Naive thymus-derived CD8-positive, alpha-beta T cell (primary cell): ENCODE measurements around the gene BLVRB. TPM values are rescaled to one million over a fixed set of nuclear protein-coding genes. Genes with fewer than 3 reads are reported as not detected.

Source experiments
- ATAC-seq, 2 donors: fragments of 150-1000 bp; cut with Tn5 transposase in 1 of 2; sonication (Bioruptor Pico), chemical (Tn5 transposase) in 1 of 2; 1 replicate in 1 of 2; 2 replicates in 1 of 2; pipeline ENCODE4 v1.10.0; 2021; ENCODE audit warnings: mild to moderate bottlenecking in 2 of 2, moderate library complexity in 2 of 2
- POLR2A ChIA-PET: fragments of 350-600 bp; sonication (Branson Sonifier 250); formaldehyde crosslinking; loops from one replicate; lab custom pipeline; 2021; ENCODE audit warnings: antibody characterized with exemption; lab: Charles Lee
- DNase-seq, 10 donors: peaks; one replicate each; pipeline versions ENCODE4 v3.0.0 to v3.0.0-alpha.2; 2020 to 2022
- H3K27ac Mint-ChIP-seq, 10 donors: one replicate each; pipeline ENCODE4 v1.8.0; 2020 to 2022; ENCODE audit warnings: mild to moderate bottlenecking in 10 of 10, mixed read lengths in 10 of 10, moderate library complexity in 4 of 10, inconsistent platforms in 1 of 10
- H3K27me3 Mint-ChIP-seq, 5 donors: one replicate each; pipeline ENCODE4 v1.8.0; 2021 to 2022; ENCODE audit warnings: mixed read lengths in 5 of 5
- H3K36me3 Mint-ChIP-seq, 3 donors: one replicate each; pipeline ENCODE4 v1.8.0; 2020 to 2022; ENCODE audit warnings: mixed read lengths in 3 of 3, mild to moderate bottlenecking in 2 of 3, inconsistent platforms in 1 of 3
- H3K4me1 Mint-ChIP-seq, 4 donors: one replicate each; pipeline ENCODE4 v1.8.0; 2021 to 2022; ENCODE audit warnings: mixed read lengths in 4 of 4
- H3K4me3 Mint-ChIP-seq, 10 donors: one replicate each; pipeline ENCODE4 v1.8.0; 2020 to 2022; ENCODE audit warnings: mild to moderate bottlenecking in 10 of 10, mixed read lengths in 10 of 10, moderate library complexity in 6 of 10, inconsistent platforms in 1 of 10
- H3K9me3 Mint-ChIP-seq, 9 donors: one replicate each; pipeline ENCODE4 v1.8.0; 2020 to 2022; ENCODE audit warnings: mixed read lengths in 9 of 9, mild to moderate bottlenecking in 3 of 9, inconsistent platforms in 1 of 9, moderate library complexity in 1 of 9
- polyA plus RNA-seq, 3 donors: library from polyadenylated mRNA; unstranded; fragments of 300-500 nt; fragmentation: Illumina TruSeq; gene quantifications; one replicate each; pipeline ENCODE4 v1.2.3, GENCODE V29; 2021
- total RNA-seq, 8 experiments: library from RNA in 2 of 8; stranded (reverse) in 2 of 8; gene quantifications; one replicate each; pipeline ENCODE4 v1.2.3 and lab custom pipeline; 2021 to 2026

The BLVRB gene
- total and polyA plus RNA-seq, 5 experiments from 2014 or later: 11.8 to 27.8 (median 17.3) TPM

DNA sequence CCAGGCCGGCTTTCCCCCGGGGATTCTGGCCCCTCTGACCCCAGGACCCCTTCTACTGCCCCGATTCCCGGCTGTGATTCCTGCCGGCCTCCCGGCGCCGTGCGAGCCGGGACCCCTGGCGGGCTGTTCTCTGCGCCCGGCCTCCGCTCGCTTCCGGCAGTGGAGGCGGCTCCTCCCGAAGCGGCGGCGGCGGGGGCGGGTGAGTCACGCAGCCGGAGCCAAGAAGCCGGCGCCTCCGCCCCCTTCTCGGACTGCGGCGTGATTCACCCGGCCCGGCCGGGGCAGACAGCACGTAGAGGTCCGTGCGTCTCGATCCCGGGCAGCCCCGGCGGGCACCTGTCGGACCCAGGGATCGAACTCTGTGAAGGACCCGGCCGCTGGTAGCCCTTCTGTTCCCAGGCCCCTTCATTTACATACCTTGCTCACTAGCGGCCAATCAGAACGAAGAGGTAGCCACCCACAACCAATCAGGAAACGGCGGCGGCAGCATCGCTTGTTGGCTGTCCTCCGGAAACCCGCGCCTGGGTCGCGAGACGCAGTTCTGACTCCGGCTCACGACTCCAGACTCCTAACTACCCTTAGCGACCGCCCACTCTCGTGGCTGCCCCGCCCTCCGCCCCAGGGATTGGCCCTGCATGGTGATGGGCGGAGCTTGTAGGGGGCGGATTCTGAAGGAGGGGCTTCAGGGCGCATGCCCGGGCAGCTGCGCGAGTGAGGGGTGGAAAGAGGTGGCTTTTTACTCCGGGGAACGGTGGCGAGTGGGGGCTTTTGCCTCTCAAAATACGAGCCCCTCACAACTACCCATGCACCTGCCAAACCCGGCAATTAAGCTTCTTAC, 39.9 kb downstream of the BLVRB start, which contains the start of gene SERTAD1:
TSS of gene SERTAD1 (minus strand) at position 543 of the 838 bp plus-strand sequence. CDS start 2,446 bp downstream, outside the sequence.
- peak within 1 kb of the TSS; percentile 91 to 100 (median 98) for H3K27ac Mint-ChIP-seq
- POLR2A ChIA-PET: interaction anchor here (0.6 to 5.5 kb wide), 18 partner anchors 7 to 972 kb away, joined by 3 to 73 read pairs (median 5); partner anchors contain the start of genes AKT2, BLVRB, C19orf47 and HNRNPUL1

DNA sequence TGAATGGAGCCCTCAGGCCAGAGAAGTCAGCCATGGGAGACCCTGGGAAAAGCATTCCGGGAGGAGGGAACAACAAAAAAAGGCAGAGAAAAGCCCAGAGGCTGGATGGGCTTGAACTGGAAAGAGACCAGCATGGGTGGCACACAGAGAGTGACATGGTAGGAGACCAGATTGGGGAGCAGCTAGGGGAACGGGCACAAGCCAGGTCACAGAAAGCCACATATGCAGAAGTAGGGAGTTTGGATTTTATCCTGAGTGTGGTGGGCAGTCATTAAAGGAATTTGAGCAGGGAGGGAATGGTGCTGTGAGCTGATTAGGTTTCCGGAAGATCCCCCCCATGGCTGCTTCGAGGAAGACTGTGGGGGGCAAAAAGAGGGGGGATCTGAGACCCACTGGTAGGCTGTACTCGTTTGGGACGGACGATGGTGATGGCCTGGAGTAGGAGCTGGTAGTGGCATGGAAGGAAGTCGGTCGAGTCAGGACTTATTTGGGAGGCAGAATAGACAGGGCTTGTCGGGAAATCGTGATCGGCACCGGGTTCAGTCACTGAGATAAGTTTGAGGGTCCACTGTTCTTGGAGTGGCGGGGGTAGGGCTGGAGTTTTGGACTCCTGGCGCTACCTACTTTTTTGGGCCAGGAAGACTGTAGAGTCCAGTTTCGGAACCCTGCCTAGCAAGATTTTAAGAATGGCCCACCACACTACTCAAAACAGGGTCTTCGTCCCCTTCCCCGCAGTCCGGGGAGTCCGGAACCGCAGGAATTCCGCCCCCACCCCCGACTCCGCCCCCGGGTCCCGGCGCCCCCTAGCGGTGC, 40.7 kb downstream of the BLVRB start:
- ATAC-seq: no peak
- no peaks in the 10 kb centered on the region for H3K9me3 Mint-ChIP-seq
- peak in 1 of 10 donors; percentile 12 for DNase-seq
- peak overlapping the region; percentile 91 to 100 (median 98) for H3K27ac Mint-ChIP-seq
- peaks cover 0 to 2% (median 0%) of the 10 kb centered on the region in 5 donors for H3K27me3 Mint-ChIP-seq
- POLR2A ChIA-PET: interaction anchor here (1.4 to 5.5 kb wide), 7 partner anchors 8 to 838 kb away, joined by 3 to 73 read pairs (median 8); partner anchors contain the start of genes BLVRB, SERTAD3 and SPTBN4
- peaks cover 0 to 6% (median 0%) of the 10 kb centered on the region in 3 donors for H3K36me3 Mint-ChIP-seq
- peak overlapping the region; percentile 86 to 98 (median 94) for H3K4me3 Mint-ChIP-seq
- peaks cover 8 to 35% (median 23%) of the 10 kb centered on the region in 4 donors for H3K4me1 Mint-ChIP-seq

More for the DNA sequence above, 39.9 kb downstream of the BLVRB start, which contains the start of gene SERTAD1:
- peaks cover 0 to 6% (median 0%) of the 10 kb centered on the region in 3 donors for H3K36me3 Mint-ChIP-seq
- peaks cover 0 to 2% (median 0%) of the 10 kb centered on the region in 5 donors for H3K27me3 Mint-ChIP-seq
- peaks cover 8 to 33% (median 22%) of the 10 kb centered on the region in 4 donors for H3K4me1 Mint-ChIP-seq
- DNase-seq (peak; percentile 98 to 100 (median 100)), ATAC-seq (peak; percentile 87 to 92)
- peak within 1 kb of the TSS; percentile 86 to 98 (median 94) for H3K4me3 Mint-ChIP-seq
- no peaks in the 10 kb centered on the region for H3K9me3 Mint-ChIP-seq

DNA sequence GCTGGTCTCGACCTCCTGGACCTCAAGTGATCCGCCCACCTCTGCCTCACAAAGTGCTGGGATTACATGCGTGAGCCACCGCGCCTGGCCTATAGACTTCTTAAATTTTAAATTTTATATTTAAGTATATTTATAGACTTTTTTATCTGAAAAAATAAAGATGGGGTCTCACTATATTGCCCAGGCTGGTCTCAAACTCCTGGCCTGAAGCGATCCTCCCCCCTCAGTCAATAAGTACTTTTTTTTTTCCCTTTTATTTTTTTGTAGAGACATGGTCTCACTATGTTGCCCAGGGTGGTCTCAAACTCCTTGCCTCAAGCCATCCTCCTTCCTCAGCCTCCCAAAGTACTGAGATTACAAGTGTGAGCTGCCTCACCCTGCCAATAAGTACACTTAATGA, 41.6 kb downstream of the BLVRB start:
- peaks cover 0 to 2% (median 0%) of the 10 kb centered on the region in 5 donors for H3K27me3 Mint-ChIP-seq
- H3K4me3 Mint-ChIP-seq: peak overlapping the region in 8 of 10 donors; percentile 18 to 97 (median 68)
- DNase-seq (no peak), ATAC-seq (no peak)
- no peaks in the 10 kb centered on the region for H3K9me3 Mint-ChIP-seq
- H3K27ac Mint-ChIP-seq: peak overlapping the region; percentile 73 to 100 (median 86)
- POLR2A ChIA-PET: interaction anchor here (1.4 to 5.5 kb wide), 6 partner anchors 9 to 839 kb away, joined by 3 to 73 read pairs (median 8); partner anchors contain the start of genes BLVRB, SERTAD3 and SPTBN4
- H3K4me1 Mint-ChIP-seq: peaks cover 9 to 38% (median 26%) of the 10 kb centered on the region in 4 donors
- peaks cover 0 to 6% (median 0%) of the 10 kb centered on the region in 3 donors for H3K36me3 Mint-ChIP-seq

DNA sequence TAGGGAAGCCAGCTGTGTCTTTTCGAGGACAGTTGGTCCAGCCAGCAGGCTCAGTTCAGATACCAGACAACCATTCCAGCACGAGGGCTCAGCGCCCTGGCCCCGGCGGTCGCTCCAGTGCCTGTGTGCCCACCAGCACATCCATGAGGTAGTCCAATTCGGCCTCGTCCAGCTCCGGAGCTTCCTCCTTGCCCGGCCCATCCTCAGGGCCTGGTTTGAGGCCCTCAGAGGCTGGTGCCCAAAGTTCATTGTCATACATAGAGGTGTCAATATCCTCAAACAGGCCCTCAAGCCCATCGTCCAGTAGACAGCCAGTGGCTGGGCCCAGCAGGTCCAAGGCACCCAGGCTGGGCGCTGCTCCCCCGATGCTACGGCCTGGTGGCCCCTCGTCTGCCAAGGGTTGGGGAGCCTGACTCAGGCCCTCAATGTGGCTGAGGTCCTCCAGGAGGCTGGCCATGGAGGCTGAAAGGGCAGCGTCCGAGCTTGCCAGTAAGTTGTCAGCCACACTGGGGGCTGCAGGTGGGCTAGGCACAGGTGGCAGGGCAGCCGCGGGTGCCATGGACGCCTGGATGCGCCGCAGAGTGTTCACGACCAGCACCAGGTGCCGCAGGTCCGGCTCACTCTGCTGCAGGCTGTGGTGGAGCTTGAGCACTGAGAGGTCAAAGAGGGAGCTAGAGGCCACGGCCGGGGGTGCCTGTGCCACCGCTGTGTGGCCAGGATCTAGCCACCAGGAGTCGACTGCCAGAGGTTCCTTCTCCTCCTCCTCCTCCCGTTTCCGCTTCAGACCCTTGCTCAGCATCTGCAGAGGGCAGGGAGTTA, 42.6 kb downstream of the BLVRB start:
- Mint-ChIP-seq H3K4me1 (peaks cover 9 to 42% (median 30%) of the 10 kb centered on the region in 4 donors), H3K9me3 (no peaks in the 10 kb centered on the region), H3K27ac (peak overlapping the region; percentile 15 to 98 (median 94)), H3K36me3 (peaks cover 0 to 6% (median 0%) of the 10 kb centered on the region in 3 donors), H3K27me3 (peaks cover 0 to 2% (median 0%) of the 10 kb centered on the region in 5 donors), H3K4me3 (peak overlapping the region in 8 of 10 donors; percentile 19 to 93 (median 69))
- POLR2A ChIA-PET: interaction anchor here (0.6 to 5.5 kb wide), 7 partner anchors 9 to 457 kb away, joined by 3 to 73 read pairs (median 4); partner anchors contain the start of genes BLVRB, PRX, SERTAD3 and SPTBN4
- ATAC-seq (no peak), DNase-seq (peak in 1 of 10 donors; percentile 61)

DNA sequence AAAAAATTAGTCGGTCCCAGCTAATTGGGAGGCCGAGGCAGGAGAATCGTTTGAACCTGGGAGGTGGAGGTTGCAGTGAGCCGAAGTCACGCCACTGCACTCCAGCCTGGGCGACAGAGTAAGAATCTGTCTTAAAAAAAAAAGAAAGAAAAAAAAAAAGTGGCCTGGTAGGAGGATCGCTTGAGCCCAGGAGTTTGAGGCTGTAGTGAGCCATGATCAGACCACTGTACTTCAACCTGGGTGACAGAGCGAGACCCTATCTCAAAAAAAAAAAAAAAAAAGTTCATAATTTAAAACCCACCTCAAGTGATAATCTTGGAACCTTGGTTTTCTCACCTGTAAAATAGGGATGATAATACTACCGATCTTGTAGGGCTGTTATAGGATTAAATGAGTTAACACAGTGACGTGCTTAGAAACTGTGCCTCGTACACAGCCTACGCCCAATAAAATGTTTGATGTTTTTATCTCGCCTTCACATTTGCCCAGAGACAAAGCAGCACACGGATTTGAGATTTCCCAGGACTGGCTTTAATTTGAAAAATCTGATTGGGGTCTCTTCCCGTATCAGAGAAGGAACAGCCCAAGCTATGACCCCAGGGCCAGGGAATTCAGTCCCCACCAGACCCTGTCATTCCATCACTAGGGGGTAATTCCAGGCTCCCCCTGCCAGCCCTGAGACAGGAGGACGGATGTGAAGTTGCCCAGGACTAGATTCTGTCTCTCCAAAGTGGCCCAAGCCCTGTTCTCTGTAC, 43.4 kb downstream of the BLVRB start:
- Mint-ChIP-seq H3K27me3 (peaks cover 0 to 2% (median 0%) of the 10 kb centered on the region in 5 donors), H3K27ac (peak overlapping the region; percentile 83 to 98 (median 96)), H3K9me3 (no peaks in the 10 kb centered on the region), H3K36me3 (peaks cover 0 to 6% (median 0%) of the 10 kb centered on the region in 3 donors), H3K4me3 (peak overlapping the region; percentile 56 to 93 (median 88)), H3K4me1 (peaks cover 14 to 45% (median 38%) of the 10 kb centered on the region in 4 donors)
- peak in 1 of 10 donors; percentile 62 for DNase-seq
- ATAC-seq: no peak
- POLR2A ChIA-PET: interaction anchor here (0.7 to 5.5 kb wide), 9 partner anchors 8 to 996 kb away, joined by 3 to 73 read pairs (median 5); partner anchors contain the start of genes BLVRB, PRX and SERTAD3

DNA sequence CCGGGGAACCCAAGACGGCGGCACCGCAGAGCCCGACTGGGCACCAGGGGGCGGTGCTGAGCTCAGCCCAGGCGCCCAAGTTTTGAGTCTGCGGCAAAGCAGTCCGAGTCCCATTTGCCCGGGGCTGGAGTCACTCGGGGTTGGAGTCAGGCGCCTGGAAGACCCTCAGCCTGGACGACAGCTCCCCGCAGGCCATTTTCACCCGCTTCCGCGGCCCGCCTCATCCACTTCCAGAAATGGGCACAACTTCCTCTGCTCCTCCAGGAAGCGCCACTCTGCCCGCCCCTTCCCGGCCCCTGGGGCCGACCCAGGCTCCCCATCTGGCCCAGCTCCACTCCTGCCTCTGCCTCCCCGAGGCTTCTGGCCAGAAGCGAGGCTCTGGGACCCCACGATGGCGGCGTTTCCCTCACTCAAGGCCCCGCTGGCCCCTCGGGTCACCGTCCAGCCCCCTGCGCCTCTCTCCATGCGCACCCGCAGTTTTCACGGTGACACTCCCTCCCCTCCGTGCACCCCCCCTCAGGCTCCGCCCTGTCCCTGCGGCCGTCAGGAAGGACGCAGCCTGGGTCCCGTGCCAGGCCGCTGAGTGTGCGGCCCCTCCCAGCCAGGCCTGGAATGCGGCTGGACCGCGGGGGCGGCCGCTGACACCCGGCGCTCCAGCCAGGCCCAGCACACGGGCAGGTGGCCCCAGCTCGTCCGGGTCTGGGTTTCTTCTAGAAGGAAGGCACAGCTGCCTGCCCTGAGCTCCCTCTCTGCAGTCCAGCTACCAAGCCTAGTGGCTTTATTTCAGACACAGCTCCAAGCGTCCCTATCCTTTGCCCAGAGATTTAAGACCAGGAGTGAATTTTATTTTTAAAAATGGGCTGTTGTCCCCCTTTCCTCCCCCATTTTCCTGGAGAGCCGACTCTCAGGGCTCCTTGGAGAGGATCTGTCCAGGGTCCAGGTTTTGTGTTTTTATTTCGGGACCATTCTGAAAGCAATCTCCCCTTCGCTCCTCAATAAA, 44.5 kb downstream of the BLVRB start:
- H3K4me3 Mint-ChIP-seq: peak overlapping the region; percentile 79 to 93 (median 88)
- ATAC-seq: peak; percentile 46 to 56
- H3K27ac Mint-ChIP-seq: peak overlapping the region; percentile 89 to 98 (median 96)
- H3K27me3 Mint-ChIP-seq: peaks cover 0 to 3% (median 0%) of the 10 kb centered on the region in 5 donors
- peaks cover 0 to 6% (median 0%) of the 10 kb centered on the region in 3 donors for H3K36me3 Mint-ChIP-seq
- H3K9me3 Mint-ChIP-seq: no peaks in the 10 kb centered on the region
- DNase-seq: peak; percentile 48 to 84 (median 70)
- peaks cover 17 to 48% (median 41%) of the 10 kb centered on the region in 4 donors for H3K4me1 Mint-ChIP-seq
- POLR2A ChIA-PET: interaction anchor here (0.6 to 5.5 kb wide), 22 partner anchors 8 to 1822 kb away, joined by 3 to 73 read pairs (median 4); partner anchors contain the start of genes BLVRB, PLD3, PRX and RPS16

DNA sequence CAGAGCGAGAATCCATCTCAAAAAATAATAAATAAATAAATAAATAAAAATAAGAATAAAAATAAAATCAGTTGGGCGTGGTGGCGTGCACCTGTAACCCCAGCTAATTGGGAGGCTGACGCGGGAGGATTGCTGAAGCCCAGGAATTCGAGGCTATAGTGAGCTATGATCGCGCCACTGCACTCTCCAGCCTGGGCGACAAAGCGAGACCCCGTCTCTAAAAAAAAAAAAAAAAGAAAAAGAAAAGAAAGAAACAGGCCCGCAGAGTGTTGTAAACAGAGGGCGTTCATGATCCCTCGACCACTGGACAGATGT, 45.1 kb downstream of the BLVRB start:
- no peaks in the 10 kb centered on the region for H3K9me3 Mint-ChIP-seq
- DNase-seq: no peak
- POLR2A ChIA-PET: interaction anchor here (0.6 to 5.5 kb wide), 20 partner anchors 11 to 1822 kb away, joined by 3 to 73 read pairs (median 4); partner anchors contain the start of genes BLVRB, PLD3, RPS16 and SERTAD3
- peak overlapping the region in 9 of 10 donors; percentile 84 to 98 (median 94) for H3K27ac Mint-ChIP-seq
- ATAC-seq: peak in 1 of 2 donors; percentile 7
- peaks cover 16 to 52% (median 37%) of the 10 kb centered on the region in 4 donors for H3K4me1 Mint-ChIP-seq
- H3K4me3 Mint-ChIP-seq: peak overlapping the region; percentile 79 to 93 (median 86)
- peaks cover 0 to 1% (median 0%) of the 10 kb centered on the region in 5 donors for H3K27me3 Mint-ChIP-seq
- peaks cover 0 to 6% (median 0%) of the 10 kb centered on the region in 3 donors for H3K36me3 Mint-ChIP-seq

DNA sequence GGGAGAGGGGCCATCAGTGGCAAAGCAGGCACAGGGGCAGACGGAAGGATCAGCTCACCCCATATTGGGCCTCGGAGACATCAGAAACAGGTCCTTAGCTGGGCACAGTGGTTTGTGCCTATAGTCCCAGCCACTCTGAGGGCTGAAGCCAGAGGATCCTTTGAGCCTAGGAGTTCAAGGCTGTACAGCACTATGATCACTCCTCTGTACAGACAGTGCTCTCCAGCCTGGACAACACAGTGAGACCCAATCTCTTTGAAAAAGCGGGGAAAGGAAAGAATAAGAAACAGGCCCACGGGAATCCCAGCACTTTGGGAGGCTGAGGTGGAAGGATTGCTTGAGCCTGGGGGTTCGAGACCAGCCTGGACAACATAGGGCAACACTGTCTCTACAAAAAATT, 45.8 kb downstream of the BLVRB start:
- peaks cover 0 to 6% (median 0%) of the 10 kb centered on the region in 3 donors for H3K36me3 Mint-ChIP-seq
- peaks cover 16 to 54% (median 35%) of the 10 kb centered on the region in 4 donors for H3K4me1 Mint-ChIP-seq
- H3K27ac Mint-ChIP-seq: peak overlapping the region in 6 of 10 donors; percentile 53 to 86 (median 78)
- H3K4me3 Mint-ChIP-seq: peak overlapping the region; percentile 49 to 79 (median 70)
- DNase-seq (no peak), ATAC-seq (no peak)
- POLR2A ChIA-PET: interaction anchor here (0.8 to 5.5 kb wide), 9 partner anchors 10 to 1823 kb away, joined by 3 to 73 read pairs (median 5); partner anchors contain the start of genes BLVRB, PLD3 and SERTAD3
- H3K9me3 Mint-ChIP-seq: no peaks in the 10 kb centered on the region
- H3K27me3 Mint-ChIP-seq: peaks cover 0 to 1% (median 0%) of the 10 kb centered on the region in 5 donors

DNA sequence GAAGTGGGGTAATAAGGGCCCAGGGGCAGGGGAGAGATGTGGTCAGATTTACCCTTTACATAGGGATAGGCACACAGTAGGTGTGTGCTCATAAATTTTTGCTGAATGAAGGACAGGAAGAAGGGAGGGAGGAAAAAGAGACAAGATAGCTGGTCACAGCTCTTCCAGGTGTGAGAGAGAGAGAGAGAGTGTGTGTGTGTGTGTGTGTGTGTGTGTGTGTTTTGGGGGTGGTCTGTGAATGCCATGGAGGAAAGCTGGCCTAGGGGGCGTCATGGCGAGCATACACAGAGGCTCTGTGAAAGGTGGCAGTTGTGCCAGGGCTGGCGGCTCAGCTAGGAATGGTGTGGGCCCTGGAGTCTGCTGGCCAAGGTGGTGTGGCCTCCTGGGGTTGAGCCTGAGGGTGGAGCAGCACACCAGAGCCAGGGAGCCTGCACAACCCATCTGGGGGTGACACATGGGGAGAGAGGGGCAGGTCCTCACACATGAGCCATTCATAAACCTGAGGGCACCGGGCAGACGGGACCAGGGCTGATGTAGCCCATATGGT, 46.4 kb downstream of the BLVRB start:
- H3K4me1 Mint-ChIP-seq: peaks cover 11 to 52% (median 29%) of the 10 kb centered on the region in 4 donors
- H3K4me3 Mint-ChIP-seq: peak overlapping the region in 8 of 10 donors; percentile 16 to 79 (median 58)
- H3K36me3 Mint-ChIP-seq: peaks cover 0 to 6% (median 0%) of the 10 kb centered on the region in 3 donors
- POLR2A ChIA-PET: interaction anchor here (1.1 to 1.2 kb wide), 3 partner anchors 14 to 114 kb away, joined by 3 to 5 read pairs (median 5); partner anchors contain the start of gene BLVRB
- H3K27ac Mint-ChIP-seq: peak overlapping the region in 8 of 10 donors; percentile 20 to 84 (median 70)
- H3K9me3 Mint-ChIP-seq: no peaks in the 10 kb centered on the region
- ATAC-seq (no peak), DNase-seq (no peak)
- H3K27me3 Mint-ChIP-seq: peaks cover 0 to 1% (median 0%) of the 10 kb centered on the region in 5 donors
